GM23248 (cell line): ENCODE measurements around the gene CACUL1.

ENCODE experiments used
- EZH2 ChIP-seq: fragments of 200-600 bp; sonication (generic); IDR thresholded peaks from 2 replicates; pipeline ENCODE4 v1.6.1; 2018; ENCODE audit warnings: antibody characterized with exemption, mild to moderate bottlenecking; ENCODE audit not compliant: insufficient read depth, poor library complexity, severe bottlenecking
- EZH2phosphoT487 ChIP-seq: fragments of 200-600 bp; sonication (generic); IDR thresholded peaks from 2 replicates; pipeline ENCODE4 v1.6.1; 2018; ENCODE audit warnings: antibody characterized with exemption, moderate library complexity, mild to moderate bottlenecking, low read depth; ENCODE audit not compliant: insufficient read depth

DNA sequence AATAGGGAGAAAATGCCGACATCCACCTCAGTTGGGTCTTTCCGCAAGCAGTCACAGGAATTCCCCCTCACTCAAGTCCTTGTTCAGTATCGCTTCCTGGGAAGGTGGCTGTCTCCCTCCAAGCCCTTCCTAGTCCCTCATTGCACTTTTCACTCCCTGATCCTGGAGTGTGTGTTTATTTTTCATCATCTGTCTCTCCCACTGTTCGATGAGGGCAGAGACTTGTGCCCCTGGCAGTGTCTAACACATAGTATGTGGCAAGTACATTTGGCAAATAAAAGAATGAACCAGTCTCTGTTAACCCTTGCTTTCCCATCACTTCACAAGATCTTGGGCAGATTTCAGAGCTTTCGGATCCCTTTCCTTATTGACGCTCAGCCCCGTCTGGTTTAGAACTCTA is 24.0 kb upstream of the CACUL1 start:
- no peak for TF ChIP-seq EZH2
- TF ChIP-seq EZH2phosphoT487, result no peak
